ENCODE measurements around the gene TNK2. TPM values are rescaled to one million over a fixed set of nuclear protein-coding genes. Genes with fewer than 3 reads are reported as not detected.

Gene TNK2
- total and polyA plus RNA-seq, 2 of the 8 experiments (the other 6 are each of a cell fraction or from before 2014, with no cell fraction given): 10.4 to 33.9 TPM

DNA sequence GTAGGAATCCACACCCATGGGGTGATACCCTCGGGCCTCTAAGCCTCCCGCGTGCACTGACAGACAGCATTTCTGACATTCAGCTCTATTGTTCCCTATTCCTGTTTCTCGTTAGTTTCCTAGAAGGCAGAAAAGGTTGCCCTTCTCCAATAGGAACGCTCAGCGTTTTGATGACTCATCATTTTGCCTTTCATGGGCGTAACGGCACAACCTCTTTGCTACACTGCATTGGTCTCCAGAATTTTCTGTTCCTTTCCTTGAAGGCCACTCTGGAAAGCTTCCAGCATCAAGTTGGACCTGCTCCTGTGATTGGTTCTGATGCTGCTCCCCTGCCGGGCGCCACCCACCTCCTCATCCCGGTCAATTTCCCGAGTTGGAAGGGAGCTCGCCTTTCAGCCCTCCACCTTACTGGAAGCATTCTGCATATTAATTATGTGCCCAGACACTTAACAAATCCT lies 13.0 kb upstream of the TNK2 start (continued):
- no peak for TF ChIP-seq MAX (IDR thresholded peaks at IDR 0.05)
- TF ChIP-seq E2F6 (IDR thresholded peaks at IDR 0.05): no peak
